RWPE1 (cell line): ENCODE results near the gene GPBAR1.
"Not testable (repeated sequence)": the region's sequence is repeated elsewhere in the genome, so short reads cannot be mapped to it uniquely, and the experiment has no call there.

ENCODE experiments used
- CTCF ChIA-PET: fragments of 350-600 bp; sonication (Branson Sonifier 250); formaldehyde crosslinking; extraction: SDS; loops from one replicate; lab custom pipeline; 2021; lab: Yijun Ruan, JAX
- POLR2A ChIA-PET: fragments of 400-600 bp; formaldehyde crosslinking; extraction: SDS; loops from one replicate; lab custom pipeline; 2020; ENCODE audit warnings: antibody characterized with exemption; ENCODE audit not compliant: low non-redundant PET; lab: Yijun Ruan, JAX
- DNase-seq: peaks from one replicate; pipeline ENCODE4 v3.0.0; 2012; ENCODE audit warnings: low spot score
- H3K27ac ChIP-seq: fragments of 450-650 bp; 2 replicates; pipeline ENCODE4 v1.5.1; 2017
- TF ChIP-seq, protein P1 (sequence below): fragments of 450-650 bp; conservative IDR thresholded peaks from 2 replicates; pipeline ENCODE4 v1.5.1; 2017; ENCODE audit warnings: low read depth, mild to moderate bottlenecking

GPBAR1 gene

DNA sequence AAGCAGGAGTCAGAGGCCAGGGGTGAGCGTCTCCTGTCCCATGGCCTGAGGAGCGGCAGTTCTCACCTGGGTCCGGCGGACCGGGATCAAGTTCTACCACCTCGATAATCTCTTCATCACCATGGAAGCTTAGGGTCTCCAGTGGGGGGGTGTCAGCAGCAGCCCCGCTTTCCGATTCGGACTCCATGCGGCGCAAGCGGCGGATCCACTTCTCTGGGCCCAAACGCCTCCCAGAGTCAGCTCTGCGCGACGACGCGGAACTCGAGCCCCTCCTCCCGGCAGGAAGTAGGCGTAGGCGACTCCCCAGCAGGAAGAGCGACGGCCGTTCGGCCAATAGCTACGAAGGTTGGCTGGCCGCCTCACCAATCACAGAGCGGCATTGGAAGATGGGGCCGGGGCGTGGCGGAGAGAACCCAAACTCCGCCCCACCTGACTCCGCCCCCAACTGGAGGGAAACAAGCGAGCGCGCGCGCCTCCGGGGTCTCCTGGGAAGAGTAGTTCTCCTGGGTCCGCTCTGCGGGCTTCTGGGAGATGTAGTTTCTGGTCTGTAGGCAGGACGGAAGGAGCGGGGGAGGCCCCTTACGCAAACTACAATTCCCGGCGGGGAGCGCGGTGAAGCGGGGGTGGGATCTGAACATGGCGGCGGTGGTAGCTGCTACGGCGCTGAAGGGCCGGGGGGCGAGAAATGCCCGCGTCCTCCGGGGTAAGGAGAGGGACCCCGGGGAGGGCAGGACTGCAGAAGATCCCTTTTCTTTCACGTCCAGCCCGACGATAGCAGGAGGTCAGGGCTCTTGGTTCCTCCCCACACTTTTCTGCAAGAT is 9.3 kb downstream of the GPBAR1 start, which contains the start of the genes AAMP and PNKD:
Gene AAMP, minus strand, starts transcription at position 238 of the 821 bp plus-strand sequence. Its CDS starts 51 bp downstream, at position 187.
Gene PNKD, plus strand, starts transcription at position 620 of the 821 bp plus-strand sequence. Its CDS starts 17 bp downstream, at position 637.
- TF ChIP-seq, protein P1, sequence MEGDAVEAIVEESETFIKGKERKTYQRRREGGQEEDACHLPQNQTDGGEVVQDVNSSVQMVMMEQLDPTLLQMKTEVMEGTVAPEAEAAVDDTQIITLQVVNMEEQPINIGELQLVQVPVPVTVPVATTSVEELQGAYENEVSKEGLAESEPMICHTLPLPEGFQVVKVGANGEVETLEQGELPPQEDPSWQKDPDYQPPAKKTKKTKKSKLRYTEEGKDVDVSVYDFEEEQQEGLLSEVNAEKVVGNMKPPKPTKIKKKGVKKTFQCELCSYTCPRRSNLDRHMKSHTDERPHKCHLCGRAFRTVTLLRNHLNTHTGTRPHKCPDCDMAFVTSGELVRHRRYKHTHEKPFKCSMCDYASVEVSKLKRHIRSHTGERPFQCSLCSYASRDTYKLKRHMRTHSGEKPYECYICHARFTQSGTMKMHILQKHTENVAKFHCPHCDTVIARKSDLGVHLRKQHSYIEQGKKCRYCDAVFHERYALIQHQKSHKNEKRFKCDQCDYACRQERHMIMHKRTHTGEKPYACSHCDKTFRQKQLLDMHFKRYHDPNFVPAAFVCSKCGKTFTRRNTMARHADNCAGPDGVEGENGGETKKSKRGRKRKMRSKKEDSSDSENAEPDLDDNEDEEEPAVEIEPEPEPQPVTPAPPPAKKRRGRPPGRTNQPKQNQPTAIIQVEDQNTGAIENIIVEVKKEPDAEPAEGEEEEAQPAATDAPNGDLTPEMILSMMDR = no peak; the same call in 1 of the 2 replicates
- POLR2A ChIA-PET = interaction anchor here (0.6 to 1.1 kb wide), 5 partner anchors 53 to 159 kb away, joined by 3 to 14 read pairs (median 3); partner anchors contain the start of gene ARPC2
- CTCF ChIA-PET = interaction anchor here (0.6 to 1.7 kb wide), 7 partner anchors 9 to 485 kb away, joined by 3 to 7 read pairs (median 3); partner anchors contain the start of genes CATIP and TMBIM1
- peak within 1 kb of the TSS; percentile 88 for H3K27ac ChIP-seq
- DNase-seq = peak; percentile 99

DNA sequence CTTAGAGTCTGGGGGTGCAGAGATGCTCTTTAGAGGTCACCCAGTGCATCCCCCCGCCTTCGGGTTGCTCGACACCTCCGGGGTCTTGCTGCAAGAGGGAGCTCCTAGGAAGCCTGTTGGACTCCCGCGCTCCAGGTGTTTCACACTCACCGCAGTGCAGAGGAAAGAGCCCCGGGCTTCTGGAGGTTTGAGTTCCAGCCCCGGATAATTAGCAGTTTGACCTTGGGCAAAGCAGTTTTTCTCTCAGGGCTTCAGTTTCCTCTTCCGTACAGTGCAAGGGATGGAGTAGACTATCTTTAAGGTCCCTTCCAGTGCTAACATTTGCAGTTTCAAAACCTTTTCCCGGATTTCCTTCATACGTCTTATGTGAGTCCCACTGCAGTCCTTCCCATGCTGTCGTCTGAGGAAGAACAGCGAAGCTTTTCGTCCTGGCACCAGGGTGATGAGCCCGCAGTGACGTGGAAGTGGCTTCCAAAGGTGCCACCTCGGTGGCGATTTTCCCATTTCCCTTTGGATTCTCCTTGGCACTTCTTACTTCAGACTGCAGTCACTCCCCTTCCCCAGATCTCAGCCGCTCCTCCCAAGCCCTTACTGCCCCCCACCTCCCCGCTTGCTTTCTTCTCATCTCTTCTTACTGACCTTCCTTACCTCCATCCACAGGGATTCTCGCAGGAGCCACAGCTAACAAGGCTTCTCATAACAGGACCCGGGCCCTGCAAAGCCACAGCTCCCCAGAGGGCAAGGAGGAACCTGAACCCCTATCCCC is 10.1 kb downstream of the GPBAR1 start:
- no peak for DNase-seq
- TF ChIP-seq, protein P1 = no peak
- CTCF ChIA-PET = interaction anchor here (0.5 to 1.7 kb wide), 8 partner anchors 14 to 485 kb away, joined by 3 to 7 read pairs (median 3); partner anchors contain the start of genes CATIP and TMBIM1

DNA sequence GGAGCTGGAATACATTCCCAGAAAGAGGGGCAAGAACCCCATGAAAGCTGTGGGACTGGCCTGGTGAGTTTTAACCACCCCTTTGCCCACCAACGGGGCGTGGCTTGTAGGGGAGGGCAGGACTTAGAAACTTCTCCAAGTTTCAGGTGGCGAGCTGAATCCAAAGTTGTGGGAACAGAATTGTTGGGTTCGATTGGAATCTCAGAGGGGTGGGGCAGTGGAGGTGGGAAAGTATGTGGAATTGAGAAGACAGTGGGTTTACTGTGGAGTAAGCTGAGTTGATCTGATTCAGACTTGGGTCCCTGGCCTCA is 10.6 kb downstream of the GPBAR1 start:
- TF ChIP-seq, protein P1 = no peak
- ChIA-PET POLR2A (interaction anchor here (0.9 kb wide), 2 partner anchors 16 to 27 kb away, joined by 3 to 7 read pairs; no protein-coding TSS in a partner anchor), CTCF (interaction anchor here (0.5 to 1.7 kb wide), 7 partner anchors 14 to 472 kb away, joined by 3 to 7 read pairs (median 3); partner anchors contain the start of gene CATIP)
- peak overlapping the region; percentile 88 for H3K27ac ChIP-seq
- no peak for DNase-seq

More for the DNA sequence above, 10.1 kb downstream of the GPBAR1 start:
- POLR2A ChIA-PET = interaction anchor here (0.8 to 1.1 kb wide), 6 partner anchors 16 to 134 kb away, joined by 3 to 7 read pairs (median 3); partner anchors contain the start of gene ARPC2
- peak overlapping the region; percentile 88 for H3K27ac ChIP-seq

DNA sequence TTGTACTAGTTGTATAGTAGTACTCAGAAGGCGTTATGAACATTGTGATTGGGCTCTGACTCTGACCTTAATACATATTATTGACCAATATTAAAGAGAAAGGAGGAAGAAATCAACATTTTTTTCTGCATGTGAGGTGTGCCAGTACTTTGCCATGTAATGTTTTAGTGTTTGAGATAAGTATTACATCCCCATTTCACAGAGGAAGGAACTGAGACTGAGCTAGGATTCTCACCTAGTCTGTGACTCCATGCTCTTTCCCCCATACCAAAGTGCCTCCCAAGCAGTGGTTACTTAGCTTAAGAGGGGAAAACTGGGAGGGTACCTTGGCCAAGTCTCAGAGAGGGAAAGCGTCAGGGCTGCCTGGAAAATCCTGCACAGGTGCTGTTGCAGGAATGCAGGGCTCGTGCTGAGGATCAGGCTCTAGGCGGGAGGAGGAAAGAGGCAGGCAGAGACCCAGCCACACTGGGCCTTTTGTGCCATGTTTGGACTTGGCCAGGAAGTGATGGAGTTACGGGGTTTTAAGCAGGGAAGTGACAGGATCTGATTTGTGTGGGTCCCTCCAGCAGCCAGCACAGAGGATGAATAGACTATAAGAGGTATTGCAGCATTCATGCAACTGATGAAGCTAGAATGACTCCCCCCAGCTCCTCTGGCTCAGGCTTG is 11.2 kb downstream of the GPBAR1 start:
- ChIA-PET CTCF (interaction anchor here (0.5 to 1.7 kb wide), 8 partner anchors 15 to 473 kb away, joined by 3 to 7 read pairs (median 3); partner anchors contain the start of gene CATIP), POLR2A (interaction anchor here (0.9 kb wide), 2 partner anchors 15 to 26 kb away, joined by 3 to 7 read pairs; no protein-coding TSS in a partner anchor)
- TF ChIP-seq, protein P1 = no peak
- DNase-seq = no peak
- peak overlapping the region; percentile 88 for H3K27ac ChIP-seq

DNA sequence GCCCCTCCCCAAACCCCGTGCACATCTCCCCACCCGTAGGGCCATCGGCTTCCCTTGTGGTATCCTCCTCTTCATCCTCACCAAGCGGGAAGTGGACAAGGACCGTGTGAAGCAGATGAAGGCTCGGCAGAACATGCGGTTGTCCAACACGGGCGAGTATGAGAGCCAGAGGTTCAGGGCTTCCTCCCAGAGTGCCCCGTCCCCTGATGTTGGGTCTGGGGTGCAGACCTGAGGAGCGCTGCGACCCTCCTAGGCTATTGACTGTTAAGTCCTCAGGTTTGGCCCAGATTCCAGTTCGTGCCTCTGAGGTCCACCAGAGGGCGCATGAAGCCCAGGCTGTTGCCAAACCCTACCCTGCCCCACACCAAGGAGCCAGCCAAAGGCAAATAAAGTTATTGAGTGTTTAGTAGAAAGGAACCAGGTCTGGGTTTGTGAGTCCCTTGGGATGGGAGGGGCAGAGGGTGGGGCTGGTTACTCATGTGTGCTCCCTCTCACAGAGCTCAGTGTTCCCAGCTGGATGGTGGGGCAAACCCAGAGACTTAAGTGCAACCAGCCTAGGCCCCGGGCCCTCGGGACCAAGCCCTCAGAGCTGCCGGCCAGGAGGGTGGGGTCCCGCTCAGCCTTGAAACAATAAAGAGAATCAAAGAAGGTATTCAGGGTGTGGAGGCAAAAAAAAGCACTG is 11.9 kb downstream of the GPBAR1 start:
- ChIA-PET POLR2A (interaction anchor here (1.4 kb wide), 1 partner anchor 19 kb away, joined by 4 read pairs; the partner anchor contains the start of gene TMBIM1), CTCF (interaction anchor here (0.6 to 1.2 kb wide), 7 partner anchors 10 to 84 kb away, joined by 3 to 4 read pairs (median 3); partner anchors contain the start of genes CATIP and TMBIM1)
- peak; percentile 91 for DNase-seq
- peak overlapping the region; percentile 88 for H3K27ac ChIP-seq
- TF ChIP-seq, protein P1 = peak; percentile 91

DNA sequence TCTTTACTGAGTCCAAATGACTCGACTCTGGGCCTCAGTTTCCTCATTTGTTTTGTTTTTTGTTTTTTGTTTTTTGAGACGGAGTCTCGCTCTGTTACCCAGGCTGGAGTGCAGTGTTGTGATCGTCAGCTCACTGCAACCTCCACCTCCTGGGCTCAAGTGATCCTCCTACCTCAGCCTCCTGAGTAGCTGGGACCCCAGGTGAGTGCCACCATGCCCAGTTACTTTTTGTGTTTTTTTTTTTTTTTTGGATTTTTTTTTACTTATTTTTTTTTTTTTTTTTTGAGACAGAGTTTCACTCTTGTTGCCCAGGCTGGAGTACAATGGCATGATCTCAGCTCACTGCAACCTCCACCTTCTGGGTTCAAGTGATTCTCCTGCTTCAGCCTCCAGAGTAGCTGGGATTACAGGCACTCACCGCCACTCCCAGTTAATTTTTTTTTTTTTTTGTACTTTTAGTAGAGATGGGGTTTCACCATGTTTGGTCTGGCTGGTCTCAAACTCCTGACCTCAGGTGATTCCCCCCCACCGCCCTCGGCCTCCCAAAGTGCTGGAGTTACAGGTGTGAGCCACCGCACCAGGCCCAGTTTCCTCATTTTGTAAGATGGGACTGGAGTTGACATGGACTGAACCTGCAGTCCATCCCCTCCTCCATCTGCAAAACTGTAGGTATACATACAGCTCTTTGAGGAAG is 12.5 kb downstream of the GPBAR1 start:
- not testable (repeated sequence) for DNase-seq
- POLR2A ChIA-PET = interaction anchor here (1.4 kb wide), 1 partner anchor 18 kb away, joined by 4 read pairs; the partner anchor contains the start of gene TMBIM1
- H3K27ac ChIP-seq = peak overlapping the region; percentile 88
- CTCF ChIA-PET = interaction anchor here (0.6 to 1.2 kb wide), 5 partner anchors 9 to 84 kb away, joined by 3 to 4 read pairs (median 3); partner anchors contain the start of genes CATIP and TMBIM1
